ELF-1 (cell line): ENCODE data around the gene CTSD.
A peak's percentile ranks its signal among the peaks of the same experiment; 100 is the strongest.

Source experiments
- DNase-seq: peaks from one replicate; pipeline ENCODE4 v3.0.0-alpha.2; 2016; ENCODE audit warnings: low read depth, low spot score

Gene CTSD

DNA sequence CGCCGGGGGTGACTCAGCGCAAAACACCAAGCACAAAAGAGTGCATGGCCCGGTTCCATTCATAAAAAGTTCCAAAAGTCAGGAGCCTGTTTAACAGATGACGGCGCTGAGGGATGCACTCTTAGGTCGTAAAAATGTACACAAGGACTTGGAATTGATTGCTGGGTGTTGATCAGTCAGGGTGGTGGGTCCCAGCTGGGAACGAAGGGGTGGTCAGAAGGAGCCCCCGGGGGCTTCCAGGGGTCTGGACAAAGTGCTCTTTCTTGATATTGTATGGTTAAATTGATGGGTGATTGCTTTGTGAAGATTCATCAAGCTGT lies 34.1 kb downstream of the CTSD start:
- DNase-seq: no peak

DNA sequence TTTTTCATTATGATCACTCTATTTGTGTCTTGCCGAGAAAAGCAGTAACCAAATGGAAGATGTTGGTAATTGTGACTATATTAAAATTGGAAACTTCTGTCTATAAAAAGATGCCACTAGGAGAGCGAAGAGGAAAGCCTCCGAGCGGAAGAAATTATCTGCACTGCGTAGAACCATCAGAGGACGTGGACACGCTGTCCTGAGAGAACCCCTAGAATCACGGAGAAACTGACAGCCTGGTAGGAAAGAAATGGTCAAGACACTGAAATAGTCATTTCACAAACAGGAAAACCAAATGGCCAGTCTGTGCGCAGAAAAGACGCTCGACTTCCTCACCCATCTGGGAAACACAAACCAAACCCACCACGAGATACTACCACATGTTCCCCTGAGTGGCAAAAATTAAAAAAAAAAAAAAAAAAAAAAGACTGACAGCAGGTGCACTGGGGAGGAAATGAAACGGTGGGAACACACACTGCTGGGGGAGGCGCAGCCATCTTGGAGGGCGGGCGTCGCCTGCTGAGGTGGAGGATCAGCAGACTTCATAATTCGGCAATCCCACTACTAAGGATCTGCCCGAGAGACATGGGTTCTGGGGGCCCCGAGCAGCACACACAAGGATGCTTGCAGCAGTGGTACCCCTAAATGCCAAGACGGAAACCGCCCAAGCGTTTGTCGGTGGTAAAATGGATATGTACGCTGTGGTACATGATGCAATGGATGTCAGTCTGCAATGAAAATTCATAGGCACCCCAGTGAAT lies 34.6 kb downstream of the CTSD start:
- DNase-seq: no peak

DNA sequence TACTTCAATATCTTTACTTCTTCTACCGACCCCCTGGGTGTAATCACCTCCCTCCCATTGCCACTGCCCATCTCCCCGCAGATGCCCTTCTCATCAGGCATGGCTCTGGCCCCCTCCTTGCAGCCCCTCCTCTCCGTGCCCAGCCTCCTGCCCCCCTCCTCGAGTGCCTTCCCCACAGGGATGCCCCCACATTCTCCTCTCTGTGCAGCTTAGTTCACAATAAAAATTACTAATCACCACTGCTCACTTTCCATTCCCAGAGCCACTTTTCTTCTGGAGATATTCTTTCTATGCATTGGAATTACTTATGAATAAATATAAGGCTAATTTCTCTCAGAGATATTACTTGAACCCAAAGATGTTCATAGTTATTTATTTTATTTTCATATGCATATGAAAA lies 35.4 kb downstream of the CTSD start:
- DNase-seq: no peak

DNA sequence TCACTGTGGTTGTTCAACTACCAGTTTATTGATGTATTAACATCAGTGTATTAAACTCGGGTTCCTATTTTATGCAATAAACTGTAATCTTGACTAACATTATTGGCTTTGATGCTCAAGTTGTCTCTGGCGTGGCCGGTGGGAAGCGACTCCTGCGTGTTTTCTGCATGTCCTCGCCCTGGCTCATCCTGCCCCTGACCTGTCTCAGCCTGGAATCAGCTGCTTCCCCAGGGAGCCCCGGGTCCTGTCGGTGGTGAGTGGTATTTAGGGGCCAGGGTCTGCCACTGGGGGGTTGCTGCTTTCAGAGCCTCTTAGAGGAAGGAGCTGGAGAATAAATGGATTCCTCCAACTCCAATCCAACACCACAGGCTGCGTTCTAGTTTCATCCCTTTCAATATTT lies 35.9 kb downstream of the CTSD start:
- no peak for DNase-seq

DNA sequence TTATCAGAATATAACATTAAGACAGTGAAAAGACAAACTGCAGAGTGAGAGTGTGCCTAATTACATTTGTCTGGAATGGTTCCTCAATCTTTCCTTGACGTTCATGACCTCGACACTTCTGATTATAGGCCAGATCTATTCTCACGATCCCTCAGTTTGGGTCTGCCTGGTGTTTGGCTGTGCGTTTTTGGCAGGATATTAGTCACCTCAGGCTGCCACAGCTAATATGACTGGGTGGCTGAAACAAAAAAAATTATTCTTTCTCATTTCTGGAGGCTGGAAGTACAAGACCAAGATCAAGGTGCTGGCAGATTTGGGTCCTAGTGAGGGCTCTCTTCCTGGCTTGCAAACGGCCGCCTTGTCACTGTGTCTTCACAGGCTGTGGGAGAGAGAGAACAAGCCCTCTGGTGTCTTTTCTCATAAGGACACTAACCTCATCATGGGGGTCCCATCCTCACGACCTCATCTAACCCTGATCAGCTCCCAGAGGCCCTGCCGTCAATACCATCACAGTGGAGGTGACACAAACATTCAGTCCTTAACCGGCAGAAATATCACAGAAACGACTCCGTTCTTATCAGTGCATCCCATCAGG lies 36.5 kb downstream of the CTSD start:
- DNase-seq: no peak

DNA sequence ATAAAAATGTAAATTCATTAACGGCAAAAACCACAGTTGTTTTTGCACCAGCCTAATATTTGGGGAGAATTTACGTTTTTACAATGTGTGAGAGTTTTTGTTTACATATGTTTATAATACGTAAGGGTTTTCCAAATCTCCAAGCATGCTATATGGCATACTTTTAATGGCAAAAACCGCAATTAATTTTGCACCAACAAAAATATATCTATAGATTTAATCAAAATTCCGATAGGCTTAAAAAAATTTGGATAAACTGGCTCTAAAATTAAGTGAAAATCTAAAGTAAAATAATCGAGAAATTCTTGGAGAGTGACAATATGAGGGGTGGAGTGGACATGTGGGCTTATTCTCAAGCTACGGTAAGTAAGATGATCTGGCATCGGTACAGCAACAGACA lies 43.9 kb downstream of the CTSD start:
- DNase-seq: no peak

DNA sequence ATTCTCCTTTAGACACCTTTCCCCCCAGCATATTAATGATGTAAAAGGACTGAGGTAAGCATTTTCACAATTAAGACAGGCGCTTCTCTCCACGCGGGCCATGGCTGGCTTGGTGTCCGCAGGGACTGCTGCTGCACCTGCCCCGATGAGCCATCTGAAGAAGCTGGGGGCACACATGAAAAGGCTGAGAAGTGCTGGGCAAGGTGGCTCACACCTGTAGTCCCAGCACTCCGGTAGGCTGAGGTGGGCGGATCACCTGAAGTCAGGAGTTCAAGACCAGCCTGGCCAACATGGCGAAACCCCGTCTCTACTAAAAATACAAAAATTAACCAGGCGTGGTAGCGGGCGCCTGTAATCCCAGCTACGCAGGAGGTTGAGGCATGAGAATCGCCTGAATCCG lies 45.4 kb downstream of the CTSD start:
- no peak for DNase-seq

DNA sequence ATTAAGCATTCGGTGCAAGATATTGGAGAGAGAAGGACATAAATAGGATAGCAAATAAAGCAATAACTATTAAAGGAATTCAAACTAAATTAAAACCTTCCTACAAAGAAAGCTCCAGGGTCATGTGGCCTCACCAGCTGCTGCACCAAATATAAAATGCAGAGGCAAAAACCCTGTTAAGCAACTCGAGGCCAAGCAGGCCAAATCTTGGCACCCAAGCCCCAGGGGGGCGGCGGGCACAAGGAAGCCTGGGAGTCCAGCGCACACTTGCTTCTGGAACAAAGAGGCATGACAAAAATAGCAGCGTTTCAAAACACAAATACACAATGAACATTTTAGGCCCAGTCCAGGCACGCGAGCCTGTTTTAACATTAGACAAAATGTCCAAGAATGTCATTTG lies 46.0 kb downstream of the CTSD start:
- DNase-seq: no peak

DNA sequence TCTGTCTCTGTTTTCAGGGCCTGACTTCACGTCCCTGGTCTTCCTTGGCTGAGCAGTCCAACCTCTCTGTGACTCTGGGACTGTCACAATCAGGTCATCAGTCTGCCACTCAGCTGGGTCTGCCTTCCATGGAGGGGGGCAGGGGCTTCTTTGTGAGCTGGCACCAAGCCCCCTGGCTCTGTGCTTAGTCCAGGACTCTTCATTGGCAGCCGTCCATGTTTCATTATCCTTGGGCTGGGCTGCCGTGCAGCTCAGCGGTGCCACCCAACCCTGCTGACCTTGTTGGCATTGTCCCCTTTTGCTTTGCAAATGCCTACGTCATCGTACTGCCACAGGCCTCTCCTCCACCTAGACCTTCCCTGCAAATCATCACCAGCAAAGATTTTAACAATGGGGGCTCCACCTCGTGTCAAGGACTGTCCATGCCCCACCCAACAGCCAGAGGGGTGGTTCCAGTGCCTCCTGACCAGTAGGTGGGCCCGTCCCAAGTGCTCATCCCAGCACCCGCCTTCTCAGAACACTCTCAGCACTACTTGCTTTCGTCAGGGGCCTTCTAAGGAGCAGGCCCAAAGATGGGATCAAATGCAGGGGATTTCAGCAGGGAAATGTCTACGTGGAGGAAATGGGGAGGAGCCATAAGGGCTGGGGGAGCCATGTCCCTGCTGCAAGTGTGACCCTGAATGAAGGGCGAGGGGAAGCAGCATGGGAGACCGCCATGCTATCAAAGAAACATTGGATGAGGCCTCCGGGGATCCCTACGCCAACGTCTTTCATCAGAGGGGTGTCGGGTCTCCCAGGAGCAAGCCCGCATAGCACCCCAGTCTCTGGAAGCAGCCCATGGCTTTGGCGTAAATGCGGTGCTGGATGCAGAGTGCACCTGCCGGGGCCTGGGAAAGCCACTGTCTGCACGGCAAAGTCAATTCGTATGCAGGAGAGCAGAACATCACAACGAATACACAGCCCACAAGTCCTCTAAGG lies 48.5 kb downstream of the CTSD start:
- DNase-seq: no peak

DNA sequence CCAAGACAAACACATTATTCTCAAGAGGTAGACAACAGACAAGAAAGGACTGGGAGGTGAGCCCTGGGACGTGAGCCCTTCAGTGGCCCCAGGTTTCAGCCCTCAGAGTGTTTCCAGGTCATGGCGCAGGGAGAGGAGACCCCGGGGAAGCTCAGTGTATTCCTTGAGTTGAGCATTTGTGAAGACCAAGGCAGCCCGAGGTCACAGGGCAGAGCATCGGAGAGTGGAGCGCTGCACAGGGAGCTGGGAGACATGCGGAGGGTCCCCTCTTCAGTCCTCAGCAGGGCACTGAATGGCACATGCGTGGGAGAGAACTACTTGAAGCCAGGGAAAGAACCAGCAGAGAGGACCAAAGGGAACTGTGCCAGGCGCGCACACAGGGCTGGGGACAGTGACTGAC lies 55.0 kb downstream of the CTSD start:
- no peak for DNase-seq

DNA sequence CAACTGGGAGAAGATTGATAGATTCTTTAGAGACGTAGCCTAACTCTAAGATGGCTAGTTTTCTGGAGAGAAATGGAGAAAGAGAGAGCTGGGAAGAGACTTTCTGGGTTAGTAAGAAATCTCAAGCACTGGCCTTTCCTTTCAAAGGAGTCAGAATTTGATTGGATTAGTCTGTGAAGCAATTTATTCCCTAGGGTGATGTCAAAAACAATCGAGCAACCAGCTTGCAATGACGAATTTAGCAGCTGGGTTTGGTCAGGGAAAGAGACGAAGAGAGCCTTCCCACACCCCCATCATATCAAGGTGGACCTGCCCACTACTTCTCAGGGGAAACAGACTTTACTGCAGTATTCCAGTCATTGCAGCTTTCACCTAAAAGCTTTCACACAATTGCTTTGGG lies 56.0 kb downstream of the CTSD start:
- no peak for DNase-seq

DNA sequence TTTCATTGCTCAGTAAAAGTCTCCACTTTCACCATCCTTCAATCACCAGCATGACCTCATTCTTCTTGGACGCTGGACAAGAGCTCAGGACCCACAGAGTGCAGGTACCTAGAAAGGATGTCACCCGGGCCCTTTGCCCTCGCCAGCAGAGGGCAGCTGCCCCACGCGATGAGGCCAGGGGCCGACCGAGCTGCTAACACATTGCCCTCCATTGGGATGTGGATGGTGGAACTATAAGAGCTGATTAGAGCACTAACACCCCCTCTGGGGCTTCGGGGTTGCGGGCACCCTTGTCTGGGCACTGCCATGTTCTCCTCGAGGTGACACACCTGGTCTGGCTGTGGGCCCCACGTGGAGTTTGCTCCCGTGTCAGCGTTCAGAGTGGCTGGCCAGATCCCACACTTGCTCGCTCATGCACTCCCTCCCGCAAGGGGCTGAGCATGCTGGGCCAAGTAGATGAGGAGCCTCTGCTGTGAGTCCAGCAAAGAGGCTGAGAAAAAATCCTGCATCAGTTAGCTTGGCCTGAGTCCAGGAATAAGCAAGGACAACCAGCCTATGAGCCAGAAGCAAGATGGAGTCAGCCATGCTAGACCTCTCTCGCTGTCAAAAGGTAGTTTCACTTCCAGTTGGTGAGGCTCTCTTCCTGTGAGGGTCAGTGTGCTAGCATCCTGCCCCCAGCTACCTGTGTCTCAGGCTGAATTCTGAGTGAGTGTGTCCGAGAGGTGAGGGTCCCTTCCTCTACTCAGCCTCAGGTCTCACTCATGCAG lies 56.9 kb downstream of the CTSD start:
- no peak for DNase-seq

DNA sequence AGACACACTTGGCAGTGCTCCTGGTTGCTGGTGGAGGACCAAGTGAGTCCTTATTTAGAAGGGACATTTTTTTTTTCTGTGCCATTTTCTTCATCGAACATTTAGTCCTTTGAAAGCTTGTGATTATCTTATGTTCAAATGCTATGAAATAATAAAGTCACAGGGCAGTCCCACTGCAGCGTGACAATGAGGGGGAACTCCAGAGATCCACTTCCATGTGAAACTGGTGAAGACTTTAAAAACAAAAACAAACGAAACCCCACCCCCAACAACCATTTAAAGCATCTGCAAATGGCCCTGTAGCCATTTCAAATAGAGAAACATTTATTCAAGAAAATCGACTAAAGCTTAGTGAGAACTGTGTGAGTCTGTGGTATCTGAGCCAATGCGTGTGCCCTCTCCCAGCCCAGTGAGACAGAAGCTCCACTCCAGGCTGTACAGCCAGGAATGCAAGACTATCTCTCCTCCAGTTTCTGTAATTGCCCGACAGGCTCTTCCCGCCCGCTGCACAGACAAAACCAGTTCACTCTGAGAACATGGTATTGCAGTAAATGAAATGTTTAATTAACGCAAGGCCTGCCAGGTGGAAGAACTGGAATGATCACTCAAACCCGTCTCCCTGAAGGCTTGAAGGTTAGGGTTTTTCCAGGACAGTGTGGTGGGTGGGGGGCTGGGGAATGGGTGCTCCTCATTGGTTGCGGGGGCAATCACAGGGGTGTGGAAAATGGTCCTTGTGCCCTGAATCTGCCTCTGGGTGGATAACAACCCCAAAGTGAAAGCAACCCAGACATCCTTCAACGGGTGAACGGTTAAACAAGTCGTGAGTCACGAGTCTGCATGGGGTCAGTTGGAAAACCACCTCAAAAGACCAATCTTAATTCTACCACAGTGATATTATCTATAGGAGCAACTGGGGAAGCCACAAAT lies 58.3 kb downstream of the CTSD start:
- peak; percentile 37 for DNase-seq

DNA sequence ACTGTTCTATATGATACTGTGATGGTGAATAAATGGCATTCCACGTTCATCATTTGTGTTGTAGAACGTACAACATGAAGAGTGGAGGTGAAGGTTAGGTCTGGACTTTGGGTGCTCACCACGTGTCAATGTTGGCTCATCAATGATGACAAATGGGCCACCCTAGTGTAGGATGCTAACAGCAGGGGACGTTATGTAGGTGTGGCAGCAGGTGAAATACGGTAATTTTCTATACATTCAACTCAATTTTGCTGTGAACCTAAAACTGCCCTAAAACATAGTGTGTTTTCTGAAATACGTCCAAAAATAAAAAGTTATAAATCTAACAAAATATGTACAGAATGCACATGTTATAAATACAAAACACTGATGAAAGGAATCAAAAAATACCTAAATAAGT lies 60.6 kb downstream of the CTSD start:
- no peak for DNase-seq
